ENCODE results near the gene TREX2. TPM values are rescaled to one million over a fixed set of nuclear protein-coding genes. Genes with fewer than 3 reads are reported as not detected.

Gene TREX2
- total and polyA plus RNA-seq, 2 experiments from 2014 or later: 0.81 to 1.7 TPM

- no peak overlapping the region for H3K4me2 ChIP-seq
- ATAC-seq (no peak), DNase-seq (ENCODE audit: low spot score) (no peak)
- no peak overlapping the region for H3K4me3 ChIP-seq
- H3K36me3 Mint-ChIP-seq (ENCODE audit: low read depth): no peaks in the 10 kb centered on the region
- H3K9me3 Mint-ChIP-seq: no peaks in the 10 kb centered on the region; the same call in 2 of the 3 replicates
- no peaks in the 10 kb centered on the region for H3K79me2 ChIP-seq (replicated peaks; ENCODE audit: insufficient read depth)
- peaks cover 22% of the 10 kb centered on the region for H3K27me3 Mint-ChIP-seq (ENCODE audit: insufficient read depth, low read depth, poor library complexity)
- H3K4me3 Mint-ChIP-seq: no peak overlapping the region
- no peaks in the 10 kb centered on the region for H3K9me2 ChIP-seq (ENCODE audit: insufficient read depth)
- peaks cover 19% of the 10 kb centered on the region; the same call in 1 of the 2 replicates for H3K27me3 ChIP-seq (ENCODE audit: insufficient read depth)
- no peaks in the 10 kb centered on the region for H3F3A ChIP-seq (replicated peaks; ENCODE audit: low read depth)
- H3K27ac ChIP-seq (ENCODE audit: low read depth): no peak overlapping the region
- H3K4me1 Mint-ChIP-seq: peaks cover 8% of the 10 kb centered on the region
- no peaks in the 10 kb centered on the region for H3K4me1 ChIP-seq (ENCODE audit: insufficient read depth)
- TF ChIP-seq STAT1 (IDR thresholded peaks at IDR 0.05; ENCODE audit: unreplicated experiment): no peak
- no peak for TF ChIP-seq CREB1 (CRISPR knock-in tag; IDR thresholded peaks at IDR 0.05; ENCODE audit: low read depth)
- TF ChIP-seq CTCF (conservative IDR thresholded peaks at IDR 0.05; ENCODE audit: low read depth in 2 of 2): no peak
- TF ChIP-seq EZH2 (IDR thresholded peaks at IDR 0.05; ENCODE audit: low read depth, unreplicated experiment): no peak
- no peak for TF ChIP-seq JUNB (IDR thresholded peaks at IDR 0.05; ENCODE audit: unreplicated experiment)
- H3K36me3 ChIP-seq (ENCODE audit: insufficient read depth): no peaks in the 10 kb centered on the region
- H2AFZ ChIP-seq: no peak overlapping the region
- H4K20me1 ChIP-seq (replicated peaks; ENCODE audit: insufficient read depth): no peaks in the 10 kb centered on the region
- H3K27ac Mint-ChIP-seq: no peak overlapping the region
These were observed 36.3 kb downstream of the TREX2 start for GRCh38 chrX:153409414-153410101.

- Histone ChIP-seq H3K4me1 (ENCODE audit: insufficient read depth) (no peaks in the 10 kb centered on the region), H3F3A (replicated peaks; ENCODE audit: low read depth) (no peaks in the 10 kb centered on the region), H2AFZ (no peak overlapping the region), H3K9me2 (ENCODE audit: insufficient read depth) (no peaks in the 10 kb centered on the region), H3K79me2 (replicated peaks; ENCODE audit: insufficient read depth) (no peaks in the 10 kb centered on the region), H3K27me3 (ENCODE audit: insufficient read depth) (peaks cover 19% of the 10 kb centered on the region; the same call in 1 of the 2 replicates), H3K27ac (ENCODE audit: low read depth) (no peak overlapping the region), H4K20me1 (replicated peaks; ENCODE audit: insufficient read depth) (no peaks in the 10 kb centered on the region), H3K4me2 (no peak overlapping the region), H3K4me3 (no peak overlapping the region), H3K36me3 (ENCODE audit: insufficient read depth) (no peaks in the 10 kb centered on the region)
- DNase-seq (ENCODE audit: low spot score) (no peak), ATAC-seq (no peak)
- Mint-ChIP-seq H3K4me3 (no peak overlapping the region), H3K27me3 (ENCODE audit: insufficient read depth, low read depth, poor library complexity) (peaks cover 22% of the 10 kb centered on the region), H3K9me3 (no peaks in the 10 kb centered on the region; the same call in 2 of the 3 replicates), H3K36me3 (ENCODE audit: low read depth) (no peaks in the 10 kb centered on the region), H3K27ac (no peak overlapping the region), H3K4me1 (peaks cover 8% of the 10 kb centered on the region)
- TF ChIP-seq ZNF114 (CRISPR knock-in tag; IDR thresholded peaks at IDR 0.05) (no peak), NANOG (IDR thresholded peaks at IDR 0.05; ENCODE audit: borderline replicate concordance) (no peak), EZH2phosphoT487 (IDR thresholded peaks at IDR 0.05; ENCODE audit: unreplicated experiment) (no peak), JUNB (IDR thresholded peaks at IDR 0.05; ENCODE audit: unreplicated experiment) (no peak), REST (IDR thresholded peaks at IDR 0.05; ENCODE audit: unreplicated experiment) (no peak), POLR2AphosphoS5 (IDR thresholded peaks at IDR 0.05; ENCODE audit: low read depth) (no peak), EZH2 (IDR thresholded peaks at IDR 0.05; ENCODE audit: low read depth, unreplicated experiment) (no peak), ZNF331 (CRISPR knock-in tag; IDR thresholded peaks at IDR 0.05; ENCODE audit: low read depth) (no peak), ETS1 (IDR thresholded peaks at IDR 0.05) (no peak), STAT1 (IDR thresholded peaks at IDR 0.05; ENCODE audit: unreplicated experiment) (no peak)
These were observed 36.9 kb downstream of the TREX2 start for GRCh38 chrX:153408871-153409351.

All from GM23338 (cell line).